Cardiac ventricle fibroblast (primary cell): Measurements from ENCODE around the gene MSTO1. TPM values are rescaled to one million over a fixed set of nuclear protein-coding genes. Genes with fewer than 3 reads are reported as not detected.

ENCODE experiments used
- total RNA-seq: library from RNA; depleted of rRNA; stranded (reverse); fragments of >200 nt; gene quantifications from 2 replicates; pipeline ENCODE4 v1.2.3, GENCODE V29; 2015

MSTO1 gene
- 7.1 and 11.8 TPM in 2 replicates for total RNA-seq

GRCh38 chr1:155609515-155610256 lies at the start of gene MSTO1:
MSTO1 (plus strand) TSS chr1:155610218; CDS start chr1:155610249, 31 bp downstream.

GRCh38 chr1:155562581-155563376 lies 47.2 kb upstream of the MSTO1 start, which contains the start of gene ASH1L:
ASH1L (minus strand) TSS chr1:155562803; CDS start chr1:155521519, 41,284 bp downstream.

Other genes with a start within 250 kb of the MSTO1 start
- gene ASH1L, start 47.4 kb upstream of the MSTO1 start, total RNA-seq = 30.2 and 32.7 TPM in 2 replicates
- gene YY1AP1, start 78.6 kb downstream of the MSTO1 start, total RNA-seq = 38.4 and 77.1 TPM in 2 replicates
- gene DAP3, start 78.9 kb downstream of the MSTO1 start, total RNA-seq = 77.4 and 79.3 TPM in 2 replicates
- 11.8 and 16.4 TPM in 2 replicates for gene GON4L, start 247.0 kb downstream of the MSTO1 start, total RNA-seq
- 5.1 and 5.7 TPM in 2 replicates for gene SYT11, start 249.3 kb downstream of the MSTO1 start, total RNA-seq